HL-60 (cell line): ENCODE results near the gene UBASH3A.

Experiments
- DNase-seq, 2 experiments: peaks; one replicate each; pipeline ENCODE4 v3.0.0-alpha.2; 2010 to 2020; ENCODE audit warnings: low read depth in 1 of 2, low spot score in 1 of 2
- H3K27ac ChIP-seq: fragments of 250-450 bp; sonication (Bioruptor Pico); replicated peaks from 2 replicates; pipeline ENCODE4 v1.5.1; 2020; ENCODE audit warnings: mild to moderate bottlenecking, moderate library complexity
- H3K27me3 ChIP-seq: fragments of 250-450 bp; sonication (Bioruptor Pico); 2 replicates; pipeline ENCODE4 v1.5.1; 2021; ENCODE audit warnings: mild to moderate bottlenecking, moderate library complexity; ENCODE audit not compliant: insufficient read depth, poor library complexity, severe bottlenecking
- H3K4me3 ChIP-seq: replicated peaks from 2 replicates; pipeline ENCODE4 v1.5.1; 2011; ENCODE audit warnings: mild to moderate bottlenecking, control low read depth, low read length; ENCODE audit not compliant: insufficient read depth
- CTCF ChIP-seq: IDR thresholded peaks from one replicate; pipeline ENCODE4 v1.5.1; 2011; ENCODE audit warnings: low read length, control low read depth, inconsistent platforms; ENCODE audit not compliant: insufficient read depth
- GABPA ChIP-seq: IDR thresholded peaks from 2 replicates; pipeline ENCODE4 v1.6.1; 2012; ENCODE audit warnings: low read depth
- POLR2AphosphoS5 ChIP-seq: IDR thresholded peaks from 2 replicates; pipeline ENCODE4 v1.6.1; 2012; ENCODE audit warnings: low read depth
- REST ChIP-seq: IDR thresholded peaks from 2 replicates; pipeline ENCODE4 v1.6.1; 2012; ENCODE audit warnings: low read depth; ENCODE audit not compliant: insufficient replicate concordance
- SPI1 ChIP-seq: IDR thresholded peaks from 2 replicates; pipeline ENCODE4 v1.6.1; 2012; ENCODE audit warnings: low read depth, mild to moderate bottlenecking, borderline replicate concordance

Gene UBASH3A

GRCh38 chr21:42438316-42439205 is 34.9 kb downstream of the UBASH3A start:
- no peak overlapping the region for H3K27ac ChIP-seq
- TF ChIP-seq CTCF (no peak), POLR2AphosphoS5 (no peak), SPI1 (no peak), GABPA (no peak), REST (no peak)
- H3K4me3 ChIP-seq: no peak overlapping the region
- DNase-seq: no peak
- H3K27me3 ChIP-seq: no peaks in the 10 kb centered on the region

- DNase-seq: no peak
Measured at GRCh38 chr21:42439284-42440186, 35.8 kb downstream of the UBASH3A start.

More at GRCh38 chr21:42439284-42440186, 35.8 kb downstream of the UBASH3A start:
- H3K4me3 ChIP-seq: no peak overlapping the region
- TF ChIP-seq GABPA: no peak
- no peak for TF ChIP-seq SPI1
- no peak for TF ChIP-seq REST
- TF ChIP-seq CTCF: no peak
- TF ChIP-seq POLR2AphosphoS5: no peak
- no peak overlapping the region for H3K27ac ChIP-seq
- no peaks in the 10 kb centered on the region for H3K27me3 ChIP-seq
